Loucy (cell line): ENCODE results near the gene LOX.

Source experiments
- H2AFZ ChIP-seq: fragments of 200-600 bp; sonication (generic); 2 replicates; pipeline ENCODE4 v1.6.0; 2016; ENCODE audit warnings: antibody characterized with exemption, mild to moderate bottlenecking, low read length, moderate library complexity
- H3F3A ChIP-seq: fragments of 200-600 bp; 2 replicates; pipeline ENCODE4 v1.6.0; 2016; ENCODE audit warnings: antibody characterized with exemption, low read depth, mild to moderate bottlenecking
- H3K27me3 ChIP-seq: fragments of 200-600 bp; sonication (generic); 2 replicates; pipeline ENCODE4 v1.6.1; 2014; ENCODE audit warnings: low read length, mild to moderate bottlenecking; ENCODE audit not compliant: insufficient read depth, poor library complexity, severe bottlenecking
- H3K36me3 ChIP-seq: fragments of 200-600 bp; sonication (generic); 2 replicates; pipeline ENCODE4 v1.6.1; 2016; ENCODE audit warnings: low read length; ENCODE audit not compliant: insufficient read depth
- H3K4me1 ChIP-seq: fragments of 200-600 bp; sonication (generic); 2 replicates; pipeline ENCODE4 v1.5.1; 2014; ENCODE audit warnings: low read length, mild to moderate bottlenecking; ENCODE audit not compliant: insufficient read depth, poor library complexity, severe bottlenecking
- H3K4me2 ChIP-seq: fragments of 200-600 bp; sonication (generic); 2 replicates; pipeline ENCODE4 v1.6.0; 2014; ENCODE audit warnings: antibody characterized with exemption, low read length, low read depth, mild to moderate bottlenecking; ENCODE audit not compliant: poor library complexity, severe bottlenecking
- H3K4me3 ChIP-seq: fragments of 200-600 bp; sonication (generic); 2 replicates; pipeline ENCODE4 v1.5.1; 2014; ENCODE audit warnings: low read length, mild to moderate bottlenecking, mixed read lengths; ENCODE audit not compliant: poor library complexity, severe bottlenecking
- H3K79me2 ChIP-seq: fragments of 200-600 bp; sonication (generic); 2 replicates; pipeline ENCODE4 v1.6.1; 2014; ENCODE audit warnings: low read length; ENCODE audit not compliant: insufficient read depth
- H3K9ac ChIP-seq: fragments of 200-600 bp; sonication (generic); 2 replicates; pipeline ENCODE4 v1.6.0; 2014; ENCODE audit warnings: mild to moderate bottlenecking, low read depth, low read length, moderate library complexity; ENCODE audit not compliant: poor library complexity, severe bottlenecking
- H3K9me2 ChIP-seq: fragments of 200-600 bp; sonication (generic); replicated peaks from 2 replicates; pipeline ENCODE4 v1.6.1; 2016; ENCODE audit warnings: low read depth, low read length, mixed read lengths
- H3K9me3 ChIP-seq: fragments of 200-600 bp; sonication (generic); 2 replicates; pipeline ENCODE4 v1.6.1; 2014; ENCODE audit warnings: mild to moderate bottlenecking, antibody characterized with exemption, low read length, low read depth; ENCODE audit not compliant: insufficient read depth
- H4K20me1 ChIP-seq: fragments of 200-600 bp; sonication (generic); 2 replicates; pipeline ENCODE4 v1.6.0; 2014; ENCODE audit warnings: antibody characterized with exemption, low read length, mild to moderate bottlenecking; ENCODE audit not compliant: insufficient read depth, poor library complexity, severe bottlenecking
- CTCF ChIP-seq: fragments of 200-600 bp; sonication (generic); conservative IDR thresholded peaks from 2 replicates; pipeline ENCODE4 v1.5.1; 2014; ENCODE audit warnings: mild to moderate bottlenecking, antibody characterized with exemption, low read length
- EZH2phosphoT487 ChIP-seq: fragments of 200-600 bp; IDR thresholded peaks from 2 replicates; pipeline ENCODE4 v1.6.1; 2018; ENCODE audit warnings: antibody characterized with exemption, mild to moderate bottlenecking, moderate library complexity, borderline replicate concordance

The LOX gene

GRCh38 chr5:122110987-122111386 lies 32.9 kb upstream of the LOX start:
- Histone ChIP-seq H3K79me2 (no peaks in the 10 kb centered on the region), H3K9me3 (no peaks in the 10 kb centered on the region), H3K27me3 (no peaks in the 10 kb centered on the region), H3F3A (no peaks in the 10 kb centered on the region), H3K4me2 (no peak overlapping the region), H3K4me3 (no peak overlapping the region), H3K9ac (no peak overlapping the region), H2AFZ (no peak overlapping the region), H3K9me2 (no peaks in the 10 kb centered on the region), H3K36me3 (no peaks in the 10 kb centered on the region), H3K4me1 (no peaks in the 10 kb centered on the region), H4K20me1 (no peaks in the 10 kb centered on the region)
- no peak for TF ChIP-seq CTCF

- no peaks in the 10 kb centered on the region for H3K4me1 ChIP-seq
- H3K4me3 ChIP-seq = no peak overlapping the region
- H3K9me3 ChIP-seq = no peaks in the 10 kb centered on the region
- no peak overlapping the region for H3K9ac ChIP-seq
- H3K79me2 ChIP-seq = no peaks in the 10 kb centered on the region
- TF ChIP-seq CTCF (no peak), EZH2phosphoT487 (no peak)
- H3K36me3 ChIP-seq = no peaks in the 10 kb centered on the region
- no peaks in the 10 kb centered on the region for H3F3A ChIP-seq
- no peaks in the 10 kb centered on the region for H3K9me2 ChIP-seq
- H4K20me1 ChIP-seq = no peaks in the 10 kb centered on the region
- H3K27me3 ChIP-seq = no peaks in the 10 kb centered on the region
- no peak overlapping the region for H3K4me2 ChIP-seq
- no peak overlapping the region for H2AFZ ChIP-seq
These were observed 29.0 kb upstream of the LOX start for GRCh38 chr5:122107016-122107415.

DNA sequence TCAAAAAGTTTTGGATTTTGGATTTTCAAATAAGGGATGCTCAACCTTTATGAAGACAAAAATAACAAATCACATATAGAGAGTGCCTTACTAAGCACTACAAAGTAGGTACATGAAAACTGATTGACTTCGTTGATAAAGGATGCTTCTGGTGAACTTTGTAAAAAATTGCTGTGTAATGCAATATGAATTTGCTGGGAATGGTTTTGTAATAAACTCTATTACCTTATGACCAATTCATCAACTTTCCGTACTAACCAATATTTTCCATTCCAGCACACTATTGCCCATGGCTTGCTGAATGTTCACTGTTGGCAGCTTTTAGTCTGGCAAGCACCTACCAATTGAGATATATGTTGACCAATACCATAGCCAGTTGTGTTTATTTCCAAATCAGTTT lies 27.9 kb upstream of the LOX start:
- no peaks in the 10 kb centered on the region for H3K4me1 ChIP-seq
- H2AFZ ChIP-seq = no peak overlapping the region
- TF ChIP-seq EZH2phosphoT487 (no peak), CTCF (no peak)
- H4K20me1 ChIP-seq = no peaks in the 10 kb centered on the region
- no peaks in the 10 kb centered on the region for H3K36me3 ChIP-seq
- H3K9me3 ChIP-seq = no peaks in the 10 kb centered on the region
- H3K9me2 ChIP-seq = no peaks in the 10 kb centered on the region
- H3K9ac ChIP-seq = no peak overlapping the region
- H3K27me3 ChIP-seq = no peaks in the 10 kb centered on the region
- H3K4me2 ChIP-seq = no peak overlapping the region
- H3F3A ChIP-seq = no peaks in the 10 kb centered on the region
- no peak overlapping the region for H3K4me3 ChIP-seq
- no peaks in the 10 kb centered on the region for H3K79me2 ChIP-seq
